HEK293 (cell line): ENCODE data around the gene MACROH2A1.

Experiments used
- CTCF ChIA-PET: fragments of 350-600 bp; formaldehyde crosslinking; extraction: SDS; loops from one replicate; lab custom pipeline; 2021; ENCODE audit warnings: antibody characterized with exemption; lab: Yijun Ruan, JAX
- POLR2A ChIA-PET: fragments of 300-600 bp; formaldehyde crosslinking; extraction: SDS; loops from one replicate; lab custom pipeline; 2020; ENCODE audit warnings: antibody characterized with exemption, inconsistent platforms; lab: Yijun Ruan, JAX
- H3K27ac ChIP-seq: fragments of 200-500 bp; sonication (Bioruptor generic); 2 replicates; pipeline ENCODE4 v1.5.1; 2014; ENCODE audit warnings: low read depth, low read length, control low read depth, inconsistent platforms; ENCODE audit errors: extremely low read depth
- H3K36me3 ChIP-seq, 2 experiments: fragments of 200-500 bp in 1 of 2; sonication (Bioruptor generic) in 1 of 2; 1 replicate in 1 of 2; 2 replicates in 1 of 2; pipeline ENCODE4 v1.5.1; 2014 to 2017; ENCODE audit warnings: inconsistent platforms in 2 of 2, low read length in 2 of 2; ENCODE audit not compliant: control insufficient read depth in 2 of 2, insufficient read depth in 1 of 2
- H3K4me1 ChIP-seq: fragments of 200-500 bp; sonication (Bioruptor generic); 2 replicates; pipeline ENCODE4 v1.5.1; 2014; ENCODE audit warnings: mild to moderate bottlenecking, low read length, inconsistent platforms; ENCODE audit not compliant: control insufficient read depth, insufficient read depth
- H3K4me3 ChIP-seq: 2 replicates; pipeline ENCODE4 v1.5.1; 2011; ENCODE audit warnings: low read depth, mild to moderate bottlenecking, control low read depth, low read length, moderate library complexity
- H3K9me3 ChIP-seq: fragments of 200-500 bp; sonication (Bioruptor generic); 2 replicates; pipeline ENCODE4 v1.5.1; 2014; ENCODE audit warnings: low read depth, low read length, inconsistent platforms; ENCODE audit not compliant: control insufficient read depth, insufficient read depth
- SETDB1 ChIP-seq: IDR thresholded peaks from one replicate; pipeline ENCODE4 v1.6.1; 2017; ENCODE audit warnings: mild to moderate bottlenecking, low read length, moderate library complexity, mixed read lengths; ENCODE audit not compliant: insufficient read length
- ZNF19 ChIP-seq: fragments of 450-650 bp; formaldehyde crosslinking; IDR thresholded peaks from 2 replicates; pipeline ENCODE4; 2016; ENCODE audit warnings: missing biosample characterization, missing genetic modification characterization, low read depth
- ZNF311 ChIP-seq: fragments of 450-650 bp; formaldehyde crosslinking; IDR thresholded peaks from 2 replicates; pipeline ENCODE4 v1.5.1; 2017; ENCODE audit warnings: missing biosample characterization, missing genetic modification characterization, borderline replicate concordance
- ZNF596 ChIP-seq: fragments of 450-650 bp; IDR thresholded peaks from 2 replicates; pipeline ENCODE4 v1.5.0; 2018; ENCODE audit warnings: missing biosample characterization, mild to moderate bottlenecking, missing genetic modification characterization, moderate library complexity
- ZNF610 ChIP-seq: fragments of 450-650 bp; formaldehyde crosslinking; IDR thresholded peaks from 2 replicates; pipeline ENCODE4 v1.5.1; 2016; ENCODE audit warnings: missing biosample characterization, missing genetic modification characterization, borderline replicate concordance
- TF ChIP-seq, protein P1 (sequence below): fragments of 450-650 bp; formaldehyde crosslinking; IDR thresholded peaks from 2 replicates; pipeline ENCODE4 v1.5.1; 2017; ENCODE audit warnings: missing biosample characterization, missing genetic modification characterization
- TF ChIP-seq, protein P2 (sequence below): fragments of 450-650 bp; formaldehyde crosslinking; IDR thresholded peaks from 2 replicates; pipeline ENCODE4 v1.5.1; 2016; ENCODE audit warnings: missing biosample characterization, missing genetic modification characterization, borderline replicate concordance

The MACROH2A1 gene

DNA sequence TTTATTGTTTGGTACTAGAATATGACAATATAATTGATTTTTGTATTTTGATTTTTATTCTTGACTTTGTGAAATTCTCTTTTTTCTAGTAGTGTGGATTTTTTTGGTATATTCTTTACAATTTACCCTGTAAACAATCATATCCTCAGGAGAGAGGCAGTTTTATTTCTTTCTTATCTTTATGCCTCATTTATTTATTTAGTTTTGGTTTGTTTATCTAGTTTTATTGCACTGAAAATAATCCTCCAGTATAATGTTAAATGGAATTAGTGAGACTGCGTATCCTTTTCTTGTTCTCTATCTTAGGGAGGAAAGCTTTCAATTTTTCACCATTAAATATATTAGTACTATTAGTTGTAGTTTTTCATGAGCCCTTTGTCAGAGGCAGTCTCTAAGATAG lies 109.4 kb downstream of the MACROH2A1 start (continued):
- TF ChIP-seq, protein P1, sequence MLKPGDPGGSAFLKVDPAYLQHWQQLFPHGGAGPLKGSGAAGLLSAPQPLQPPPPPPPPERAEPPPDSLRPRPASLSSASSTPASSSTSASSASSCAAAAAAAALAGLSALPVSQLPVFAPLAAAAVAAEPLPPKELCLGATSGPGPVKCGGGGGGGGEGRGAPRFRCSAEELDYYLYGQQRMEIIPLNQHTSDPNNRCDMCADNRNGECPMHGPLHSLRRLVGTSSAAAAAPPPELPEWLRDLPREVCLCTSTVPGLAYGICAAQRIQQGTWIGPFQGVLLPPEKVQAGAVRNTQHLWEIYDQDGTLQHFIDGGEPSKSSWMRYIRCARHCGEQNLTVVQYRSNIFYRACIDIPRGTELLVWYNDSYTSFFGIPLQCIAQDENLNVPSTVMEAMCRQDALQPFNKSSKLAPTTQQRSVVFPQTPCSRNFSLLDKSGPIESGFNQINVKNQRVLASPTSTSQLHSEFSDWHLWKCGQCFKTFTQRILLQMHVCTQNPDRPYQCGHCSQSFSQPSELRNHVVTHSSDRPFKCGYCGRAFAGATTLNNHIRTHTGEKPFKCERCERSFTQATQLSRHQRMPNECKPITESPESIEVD, result peak; percentile 57
- TF ChIP-seq, protein P2, sequence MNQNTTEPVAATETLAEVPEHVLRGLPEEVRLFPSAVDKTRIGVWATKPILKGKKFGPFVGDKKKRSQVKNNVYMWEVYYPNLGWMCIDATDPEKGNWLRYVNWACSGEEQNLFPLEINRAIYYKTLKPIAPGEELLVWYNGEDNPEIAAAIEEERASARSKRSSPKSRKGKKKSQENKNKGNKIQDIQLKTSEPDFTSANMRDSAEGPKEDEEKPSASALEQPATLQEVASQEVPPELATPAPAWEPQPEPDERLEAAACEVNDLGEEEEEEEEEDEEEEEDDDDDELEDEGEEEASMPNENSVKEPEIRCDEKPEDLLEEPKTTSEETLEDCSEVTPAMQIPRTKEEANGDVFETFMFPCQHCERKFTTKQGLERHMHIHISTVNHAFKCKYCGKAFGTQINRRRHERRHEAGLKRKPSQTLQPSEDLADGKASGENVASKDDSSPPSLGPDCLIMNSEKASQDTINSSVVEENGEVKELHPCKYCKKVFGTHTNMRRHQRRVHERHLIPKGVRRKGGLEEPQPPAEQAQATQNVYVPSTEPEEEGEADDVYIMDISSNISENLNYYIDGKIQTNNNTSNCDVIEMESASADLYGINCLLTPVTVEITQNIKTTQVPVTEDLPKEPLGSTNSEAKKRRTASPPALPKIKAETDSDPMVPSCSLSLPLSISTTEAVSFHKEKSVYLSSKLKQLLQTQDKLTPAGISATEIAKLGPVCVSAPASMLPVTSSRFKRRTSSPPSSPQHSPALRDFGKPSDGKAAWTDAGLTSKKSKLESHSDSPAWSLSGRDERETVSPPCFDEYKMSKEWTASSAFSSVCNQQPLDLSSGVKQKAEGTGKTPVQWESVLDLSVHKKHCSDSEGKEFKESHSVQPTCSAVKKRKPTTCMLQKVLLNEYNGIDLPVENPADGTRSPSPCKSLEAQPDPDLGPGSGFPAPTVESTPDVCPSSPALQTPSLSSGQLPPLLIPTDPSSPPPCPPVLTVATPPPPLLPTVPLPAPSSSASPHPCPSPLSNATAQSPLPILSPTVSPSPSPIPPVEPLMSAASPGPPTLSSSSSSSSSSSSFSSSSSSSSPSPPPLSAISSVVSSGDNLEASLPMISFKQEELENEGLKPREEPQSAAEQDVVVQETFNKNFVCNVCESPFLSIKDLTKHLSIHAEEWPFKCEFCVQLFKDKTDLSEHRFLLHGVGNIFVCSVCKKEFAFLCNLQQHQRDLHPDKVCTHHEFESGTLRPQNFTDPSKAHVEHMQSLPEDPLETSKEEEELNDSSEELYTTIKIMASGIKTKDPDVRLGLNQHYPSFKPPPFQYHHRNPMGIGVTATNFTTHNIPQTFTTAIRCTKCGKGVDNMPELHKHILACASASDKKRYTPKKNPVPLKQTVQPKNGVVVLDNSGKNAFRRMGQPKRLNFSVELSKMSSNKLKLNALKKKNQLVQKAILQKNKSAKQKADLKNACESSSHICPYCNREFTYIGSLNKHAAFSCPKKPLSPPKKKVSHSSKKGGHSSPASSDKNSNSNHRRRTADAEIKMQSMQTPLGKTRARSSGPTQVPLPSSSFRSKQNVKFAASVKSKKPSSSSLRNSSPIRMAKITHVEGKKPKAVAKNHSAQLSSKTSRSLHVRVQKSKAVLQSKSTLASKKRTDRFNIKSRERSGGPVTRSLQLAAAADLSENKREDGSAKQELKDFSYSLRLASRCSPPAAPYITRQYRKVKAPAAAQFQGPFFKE, result no peak
- TF ChIP-seq ZNF19 (tag by site-specific recombination) (no peak), ZNF596 (no peak), ZNF610 (0 out of 2 replicates have a peak, but pooled peaks have one; percentile 30)

DNA sequence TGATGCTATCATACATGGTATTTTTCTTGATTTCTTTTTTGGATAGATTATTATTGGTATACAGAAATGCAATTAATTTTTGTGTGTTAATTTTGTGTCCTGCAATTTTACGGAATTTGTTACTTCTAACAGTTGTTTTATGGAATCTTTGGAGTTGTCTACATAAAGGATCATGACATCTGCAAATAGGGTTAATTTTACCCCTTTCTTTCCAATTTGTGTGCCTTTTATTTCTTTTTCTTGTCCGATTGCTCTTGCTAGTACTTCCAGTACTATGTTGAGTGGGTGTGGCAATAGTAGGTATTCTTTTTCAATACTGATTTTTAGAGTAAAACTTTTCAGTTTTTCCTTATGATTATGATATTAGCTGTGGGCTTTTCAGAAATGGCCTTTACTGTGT lies 111.5 kb downstream of the MACROH2A1 start:
- ChIA-PET CTCF (no interaction called here), POLR2A (no interaction called here)
- Histone ChIP-seq H3K36me3 (no peaks in the 10 kb centered on the region), H3K27ac (no peak overlapping the region), H3K4me3 (no peak overlapping the region), H3K9me3 (no peaks in the 10 kb centered on the region), H3K4me1 (0 out of 2 replicates have a peak, but pooled peaks cover 2% of the 10 kb centered on the region)
- TF ChIP-seq ZNF311 (tag by site-specific recombination), result no peak
- peak; percentile 87 for TF ChIP-seq SETDB1
